Liver (tissue), 9 donors: ENCODE results near the gene CHRD. TPM values are rescaled to one million over a fixed set of nuclear protein-coding genes. Genes with fewer than 3 reads are reported as not detected.
A peak's percentile ranks its signal among the peaks of the same experiment; 100 is the strongest.

Source experiments
- DNase-seq: peaks from one replicate; pipeline ENCODE4 v3.0.0-alpha.2; 2017; ENCODE audit warnings: low spot score
- H3K27ac ChIP-seq, 2 donors: one replicate each; pipeline ENCODE4 v1.7.0; 2013; ENCODE audit warnings: inconsistent platforms in 2 of 2, low read length in 2 of 2, control low read depth in 1 of 2, low read depth in 1 of 2, mild to moderate bottlenecking in 1 of 2
- H3K27me3 ChIP-seq, 4 donors: one replicate each; pipeline versions ENCODE4 v1.6.1 to v1.7.0; 2013; ENCODE audit warnings: low read length in 3 of 4, inconsistent platforms in 1 of 4, mild to moderate bottlenecking in 1 of 4, moderate library complexity in 1 of 4; ENCODE audit not compliant: control insufficient read depth in 4 of 4, insufficient read depth in 4 of 4
- H3K36me3 ChIP-seq, 4 donors: one replicate each; pipeline versions ENCODE4 v1.6.1 to v1.7.0; 2013; ENCODE audit warnings: low read length in 3 of 4, mild to moderate bottlenecking in 3 of 4, low read depth in 1 of 4, moderate library complexity in 1 of 4; ENCODE audit not compliant: control insufficient read depth in 4 of 4, insufficient read depth in 3 of 4
- H3K4me1 ChIP-seq, 4 donors: one replicate each; pipeline versions ENCODE4 v1.6.1 to v1.7.0; 2013; ENCODE audit warnings: low read length in 3 of 4, mild to moderate bottlenecking in 3 of 4, moderate library complexity in 1 of 4; ENCODE audit not compliant: control insufficient read depth in 4 of 4, insufficient read depth in 4 of 4
- H3K4me3 ChIP-seq, 3 donors: one replicate each; pipeline versions ENCODE4 v1.6.1 to v1.7.0; 2013; ENCODE audit warnings: low read length in 3 of 3, control low read depth in 1 of 3, low read depth in 1 of 3, mild to moderate bottlenecking in 1 of 3
- H3K9ac ChIP-seq, 2 donors: one replicate each; pipeline ENCODE4 v1.7.0; 2013; ENCODE audit warnings: low read length in 2 of 2, mild to moderate bottlenecking in 2 of 2, moderate library complexity in 2 of 2, control low read depth in 1 of 2, low read depth in 1 of 2
- H3K9me3 ChIP-seq, 4 donors: one replicate each; pipeline versions ENCODE4 v1.6.1 to v1.7.0; 2013; ENCODE audit warnings: low read length in 3 of 4; ENCODE audit not compliant: control insufficient read depth in 4 of 4
- EGR1 ChIP-seq, 2 donors: IDR thresholded peaks; 2 replicates each; pipeline ENCODE4 v1.6.1; 2016 to 2018; ENCODE audit warnings: antibody characterized with exemption in 2 of 2, low read depth in 2 of 2
- FOXA1 ChIP-seq: IDR thresholded peaks from 2 replicates; pipeline ENCODE4 v1.6.1; 2016; ENCODE audit warnings: antibody characterized with exemption
- FOXA2 ChIP-seq: IDR thresholded peaks from 2 replicates; pipeline ENCODE4 v1.6.1; 2016; ENCODE audit warnings: antibody characterized with exemption
- GABPA ChIP-seq, 2 donors: IDR thresholded peaks in 1 of 2; conservative IDR thresholded peaks in 1 of 2; 2 replicates each; pipeline ENCODE4 v1.6.1; 2016; ENCODE audit warnings: antibody characterized with exemption in 2 of 2, mild to moderate bottlenecking in 1 of 2, moderate library complexity in 1 of 2
- HNF4A ChIP-seq, 2 donors: conservative IDR thresholded peaks; 2 replicates each; pipeline ENCODE4 v1.6.1; 2016; ENCODE audit warnings: antibody characterized with exemption in 2 of 2, mild to moderate bottlenecking in 2 of 2
- HNF4G ChIP-seq: IDR thresholded peaks from 2 replicates; pipeline ENCODE4 v1.6.1; 2016; ENCODE audit warnings: antibody characterized with exemption
- JUND ChIP-seq, 2 donors: IDR thresholded peaks; 2 replicates each; pipeline ENCODE4 v1.6.1; 2016; ENCODE audit warnings: antibody characterized with exemption in 2 of 2
- MAX ChIP-seq: IDR thresholded peaks from 2 replicates; pipeline ENCODE4 v1.6.1; 2016; ENCODE audit warnings: antibody characterized with exemption
- NR2F2 ChIP-seq: IDR thresholded peaks from 2 replicates; pipeline ENCODE4 v1.6.1; 2016; ENCODE audit warnings: antibody characterized with exemption
- RAD21 ChIP-seq, 2 donors: IDR thresholded peaks; 2 replicates each; pipeline ENCODE4 v1.6.1; 2016; ENCODE audit warnings: antibody characterized with exemption in 2 of 2, mild to moderate bottlenecking in 2 of 2
- SP1 ChIP-seq: IDR thresholded peaks from 2 replicates; pipeline ENCODE4 v1.6.1; 2018; ENCODE audit warnings: antibody characterized with exemption, mild to moderate bottlenecking
- TAF1 ChIP-seq: conservative IDR thresholded peaks from 2 replicates; pipeline ENCODE4 v1.6.1; 2016; ENCODE audit warnings: antibody characterized with exemption, mild to moderate bottlenecking
- WGBS: extraction: QIAGEN DNeasy Blood & Tissue Kit; methylation state at CpG from one replicate; pipeline ENCODE4 v1.1.7; 2013; 5-methylcytosine and 5-hydroxymethylcytosine counted together
- polyA plus RNA-seq, 2 donors: library from polyadenylated mRNA; stranded (reverse) in 1 of 2; unstranded in 1 of 2; fragments of 200-250 nt in 1 of 2; fragments of >200 nt in 1 of 2; fragmentation: Nextera tagmentation in 1 of 2; extraction: Ambion mirVana in 1 of 2; gene quantifications; one replicate each; pipeline versions ENCODE4 v1.2.1 to v1.2.3, GENCODE V29; 2013 to 2015
- total RNA-seq, 2 donors: library from RNA; depleted of rRNA; stranded (reverse); fragments of >200 nt; gene quantifications; one replicate each; pipeline ENCODE4 v1.2.3, GENCODE V29; 2014
- TF ChIP-seq, protein P1 (sequence below): IDR thresholded peaks from 2 replicates; pipeline ENCODE4 v1.6.1; 2016; ENCODE audit warnings: antibody characterized with exemption, mild to moderate bottlenecking
- TF ChIP-seq, protein P2 (sequence below): IDR thresholded peaks from 2 replicates; pipeline ENCODE4 v1.6.1; 2016; ENCODE audit warnings: antibody characterized with exemption
- donor health status: healthy.
- donor health status: healthy.
- donor health status: healthy.
- donor health status: healthy.
- donor health status: healthy.

Gene CHRD
- total and polyA plus RNA-seq, 4 donors = 9.2 to 66.4 (median 34.9) TPM

- H3K4me1 ChIP-seq = peaks cover 3 to 27% (median 11%) of the 10 kb centered on the region in 4 donors
- under 1% methylated on average over 60 of the region's 62 CpGs for WGBS
- H3K9me3 ChIP-seq = no peaks in the 10 kb centered on the region
- H3K27ac ChIP-seq = no peak overlapping the region
- DNase-seq = peak; percentile 66
- H3K36me3 ChIP-seq = peaks cover 8 to 20% (median 11%) of the 10 kb centered on the region in 4 donors
- H3K4me3 ChIP-seq = peak overlapping the region in 2 of 3 donors; percentile 58 to 81
- H3K27me3 ChIP-seq = no peaks in the 10 kb centered on the region
- H3K9ac ChIP-seq = no peak overlapping the region
- TF ChIP-seq JUND (IDR thresholded peaks at IDR 0.05) (no peak), HNF4G (no peak), EGR1 (IDR thresholded peaks at IDR 0.05; ENCODE audit: low read depth in 2 of 2) (no peak), RAD21 (IDR thresholded peaks at IDR 0.05) (no peak), MAX (no peak), FOXA1 (no peak), GABPA (IDR thresholded peaks at IDR 0.05 in 1 of 2, conservative IDR thresholded peaks at IDR 0.05 in 1 of 2) (no peak), NR2F2 (no peak)
- TF ChIP-seq, protein P1, sequence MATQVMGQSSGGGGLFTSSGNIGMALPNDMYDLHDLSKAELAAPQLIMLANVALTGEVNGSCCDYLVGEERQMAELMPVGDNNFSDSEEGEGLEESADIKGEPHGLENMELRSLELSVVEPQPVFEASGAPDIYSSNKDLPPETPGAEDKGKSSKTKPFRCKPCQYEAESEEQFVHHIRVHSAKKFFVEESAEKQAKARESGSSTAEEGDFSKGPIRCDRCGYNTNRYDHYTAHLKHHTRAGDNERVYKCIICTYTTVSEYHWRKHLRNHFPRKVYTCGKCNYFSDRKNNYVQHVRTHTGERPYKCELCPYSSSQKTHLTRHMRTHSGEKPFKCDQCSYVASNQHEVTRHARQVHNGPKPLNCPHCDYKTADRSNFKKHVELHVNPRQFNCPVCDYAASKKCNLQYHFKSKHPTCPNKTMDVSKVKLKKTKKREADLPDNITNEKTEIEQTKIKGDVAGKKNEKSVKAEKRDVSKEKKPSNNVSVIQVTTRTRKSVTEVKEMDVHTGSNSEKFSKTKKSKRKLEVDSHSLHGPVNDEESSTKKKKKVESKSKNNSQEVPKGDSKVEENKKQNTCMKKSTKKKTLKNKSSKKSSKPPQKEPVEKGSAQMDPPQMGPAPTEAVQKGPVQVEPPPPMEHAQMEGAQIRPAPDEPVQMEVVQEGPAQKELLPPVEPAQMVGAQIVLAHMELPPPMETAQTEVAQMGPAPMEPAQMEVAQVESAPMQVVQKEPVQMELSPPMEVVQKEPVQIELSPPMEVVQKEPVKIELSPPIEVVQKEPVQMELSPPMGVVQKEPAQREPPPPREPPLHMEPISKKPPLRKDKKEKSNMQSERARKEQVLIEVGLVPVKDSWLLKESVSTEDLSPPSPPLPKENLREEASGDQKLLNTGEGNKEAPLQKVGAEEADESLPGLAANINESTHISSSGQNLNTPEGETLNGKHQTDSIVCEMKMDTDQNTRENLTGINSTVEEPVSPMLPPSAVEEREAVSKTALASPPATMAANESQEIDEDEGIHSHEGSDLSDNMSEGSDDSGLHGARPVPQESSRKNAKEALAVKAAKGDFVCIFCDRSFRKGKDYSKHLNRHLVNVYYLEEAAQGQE = no peak
Observed at GRCh38 chr3:184380185-184380626, 352 bp downstream of the CHRD start.

DNA sequence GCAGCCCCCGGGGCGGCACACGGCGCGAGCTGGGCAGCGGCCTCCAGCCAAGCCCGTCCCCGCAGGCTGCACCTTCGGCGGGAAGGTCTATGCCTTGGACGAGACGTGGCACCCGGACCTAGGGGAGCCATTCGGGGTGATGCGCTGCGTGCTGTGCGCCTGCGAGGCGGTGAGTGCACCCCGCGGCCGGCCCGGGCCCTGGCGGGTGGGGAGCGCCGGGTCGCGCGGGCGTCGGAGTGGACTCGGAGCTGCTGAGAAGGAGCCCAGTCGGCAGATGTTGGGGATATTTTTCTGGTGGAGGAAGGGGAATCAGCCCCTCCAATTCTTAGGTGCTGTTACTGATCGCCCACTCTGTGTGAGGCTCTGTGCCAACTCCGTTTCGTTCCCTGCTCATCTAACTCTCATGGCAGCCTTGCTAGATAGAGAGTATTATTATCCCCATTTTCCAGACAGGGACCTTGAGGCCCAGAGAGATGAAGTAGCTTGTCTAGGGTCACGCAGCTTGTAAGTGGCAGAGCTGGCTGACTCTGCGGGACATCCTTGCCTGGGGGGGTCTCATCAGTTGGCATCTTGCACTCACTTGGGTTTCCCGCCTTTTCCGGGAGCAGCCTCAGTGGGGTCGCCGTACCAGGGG lies 890 bp downstream of the CHRD start:
- peaks cover 3 to 27% (median 11%) of the 10 kb centered on the region in 4 donors for H3K4me1 ChIP-seq
- no peaks in the 10 kb centered on the region for H3K27me3 ChIP-seq
- TF ChIP-seq FOXA1 (no peak), TAF1 (no peak), HNF4A (conservative IDR thresholded peaks at IDR 0.05) (no peak), GABPA (IDR thresholded peaks at IDR 0.05 in 1 of 2, conservative IDR thresholded peaks at IDR 0.05 in 1 of 2) (no peak), FOXA2 (no peak), RAD21 (IDR thresholded peaks at IDR 0.05) (no peak), SP1 (no peak)
- TF ChIP-seq, protein P2, sequence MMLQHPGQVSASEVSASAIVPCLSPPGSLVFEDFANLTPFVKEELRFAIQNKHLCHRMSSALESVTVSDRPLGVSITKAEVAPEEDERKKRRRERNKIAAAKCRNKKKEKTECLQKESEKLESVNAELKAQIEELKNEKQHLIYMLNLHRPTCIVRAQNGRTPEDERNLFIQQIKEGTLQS = no peak
- TF ChIP-seq, protein P1 = no peak
- no peaks in the 10 kb centered on the region for H3K9me3 ChIP-seq
- no peak overlapping the region for H3K9ac ChIP-seq
- peaks cover 6 to 18% (median 8%) of the 10 kb centered on the region in 4 donors for H3K36me3 ChIP-seq
- no peak for DNase-seq
- peak overlapping the region in 2 of 3 donors; percentile 58 to 81 for H3K4me3 ChIP-seq
- 9% methylated on average over 42 of the region's 42 CpGs for WGBS
- H3K27ac ChIP-seq = peak overlapping the region in 1 of 2 donors; percentile 23
